HepG2 (cell line): ENCODE measurements around the gene CCND1. TPM values are rescaled to one million over a fixed set of nuclear protein-coding genes. Genes with fewer than 3 reads are reported as not detected.

ENCODE experiments used
- ATAC-seq: fragments of 200-7000 bp; cut with Tn5 transposase; 3 replicates; pipeline ENCODE4 v1.9.1; 2020; ENCODE audit warnings: mild to moderate bottlenecking, moderate library complexity
- BruUV-seq: library from RNA; stranded (reverse); fragments of 400-500 nt; replicated peaks from 2 replicates; lab custom pipeline; 2021; lab: Mats Ljungman, UMichigan
- CTCF ChIA-PET: fragments of 300-600 bp; formaldehyde crosslinking; extraction: SDS; loops from one replicate; lab custom pipeline; 2021; ENCODE audit warnings: low total read pairs, inconsistent platforms, low intra/inter-chr PET ratio; lab: Yijun Ruan, JAX
- POLR2A ChIA-PET: fragments of 350-600 bp; sonication (Branson Sonifier 250); formaldehyde crosslinking; loops from one replicate; lab custom pipeline; 2020; ENCODE audit warnings: antibody characterized with exemption, inconsistent platforms; lab: Yijun Ruan, JAX
- DNase-seq: peaks from one replicate; pipeline ENCODE4 v3.0.0-alpha.2; 2015; ENCODE audit warnings: low spot score
- FAIRE-seq: peaks from 3 replicates; lab custom pipeline; 2011; peaks lifted over from hg19 to GRCh38; lab: Jason Lieb, UNC
- H2AFZ ChIP-seq: one replicate; pipeline ENCODE4 v1.6.1; 2011; ENCODE audit warnings: low read length, inconsistent platforms
- H3K27ac ChIP-seq: fragments of 300-600 bp; 3 replicates; pipeline ENCODE4 v1.8.0; 2011; ENCODE audit warnings: mixed run types, mild to moderate bottlenecking, mixed read lengths, low read length, inconsistent platforms; ENCODE audit not compliant: insufficient read depth; ENCODE audit errors: extremely low read length
- H3K27me3 ChIP-seq, 2 experiments: fragments of 200-600 bp in 1 of 2; 2 replicates in 1 of 2; 3 replicates in 1 of 2; pipeline versions ENCODE4 v1.6.0 to v1.8.0; 2011; ENCODE audit warnings: low read length in 2 of 2, mild to moderate bottlenecking in 2 of 2, moderate library complexity in 2 of 2, inconsistent platforms in 1 of 2; ENCODE audit not compliant: insufficient read depth in 2 of 2, control insufficient read depth in 1 of 2
- H3K36me3 ChIP-seq, 2 experiments: fragments of 200-600 bp in 1 of 2; replicated peaks in 1 of 2; 2 replicates in 1 of 2; 3 replicates in 1 of 2; pipeline versions ENCODE4 v1.5.1 to v1.8.0; 2011; ENCODE audit warnings: low read length in 2 of 2, inconsistent platforms in 1 of 2; ENCODE audit not compliant: insufficient read depth in 2 of 2, control insufficient read depth in 1 of 2
- H3K4me1 ChIP-seq: 2 replicates; pipeline ENCODE4 v1.5.1; 2012; ENCODE audit warnings: low read length, inconsistent platforms; ENCODE audit not compliant: insufficient read depth
- H3K4me2 ChIP-seq: 2 replicates; pipeline ENCODE4 v1.6.0; 2011; ENCODE audit warnings: low read depth, low read length, inconsistent platforms
- H3K4me3 ChIP-seq, 3 experiments: fragments of 200-600 bp in 1 of 3; sonication (generic), shearing (Covaris generic) in 1 of 3; replicated peaks in 1 of 3; 2 replicates each; pipeline ENCODE4 v1.5.1; 2011 to 2016; ENCODE audit warnings: low read length in 3 of 3, inconsistent platforms in 2 of 3, low read depth in 2 of 3, mild to moderate bottlenecking in 2 of 3, control low read depth in 1 of 3, mixed read lengths in 1 of 3; ENCODE audit not compliant: insufficient read depth in 1 of 3
- H3K79me2 ChIP-seq: one replicate; pipeline ENCODE4 v1.6.1; 2011; ENCODE audit warnings: low read length, inconsistent platforms; ENCODE audit not compliant: insufficient read depth
- H3K9ac ChIP-seq: 2 replicates; pipeline ENCODE4 v1.6.0; 2011; ENCODE audit warnings: mild to moderate bottlenecking, low read depth, low read length, inconsistent platforms; ENCODE audit not compliant: insufficient read depth
- H3K9me3 ChIP-seq: 2 replicates; pipeline ENCODE4 v1.5.1; 2012; ENCODE audit warnings: mild to moderate bottlenecking, low read length
- H4K20me1 ChIP-seq: 2 replicates; pipeline ENCODE4 v1.6.0; 2011; ENCODE audit warnings: inconsistent platforms, mild to moderate bottlenecking, low read length, moderate library complexity; ENCODE audit not compliant: insufficient read depth
- DPF2 ChIP-seq: sonication (generic); formaldehyde crosslinking; IDR thresholded peaks from 2 replicates; pipeline ENCODE4 v1.4.0; 2020; ENCODE audit warnings: mild to moderate bottlenecking, low read depth, missing genetic modification reagents, borderline replicate concordance
- HOXD1 ChIP-seq: sonication (generic); formaldehyde crosslinking; IDR thresholded peaks from 2 replicates; pipeline ENCODE4 v1.5.0; 2020; ENCODE audit warnings: missing genetic modification reagents
- IKZF4 ChIP-seq: sonication (generic); formaldehyde crosslinking; IDR thresholded peaks from 2 replicates; pipeline ENCODE4 v1.5.1; 2020; ENCODE audit warnings: borderline replicate concordance, mild to moderate bottlenecking, low read depth, missing genetic modification reagents; ENCODE audit errors: not compliant biosample characterization
- KDM1A ChIP-seq: IDR thresholded peaks from 2 replicates; pipeline ENCODE4 v1.6.1; 2016; ENCODE audit warnings: missing compliant biosample characterization
- MXI1 ChIP-seq: IDR thresholded peaks from 3 replicates; pipeline ENCODE4 v1.6.1; 2012; ENCODE audit warnings: low read depth, low read length, inconsistent platforms, borderline replicate concordance
- RNF219 ChIP-seq: sonication (generic); formaldehyde crosslinking; IDR thresholded peaks from 2 replicates; pipeline ENCODE4 v1.5.0; 2020; ENCODE audit warnings: mild to moderate bottlenecking, missing genetic modification reagents
- SOX6 ChIP-seq, 2 experiments: fragments of 450-650 bp in 1 of 2; sonication (generic) in 1 of 2; formaldehyde crosslinking in 1 of 2; IDR thresholded peaks; 2 replicates each; pipeline versions ENCODE4 v1.4.0 to v1.6.1; 2017 to 2020; ENCODE audit warnings: antibody characterized with exemption in 1 of 2, mild to moderate bottlenecking in 1 of 2, missing genetic modification reagents in 1 of 2
- SP5 ChIP-seq: IDR thresholded peaks from 2 replicates; pipeline ENCODE4 v1.6.1; 2016; ENCODE audit warnings: low read depth, borderline replicate concordance
- TFE3 ChIP-seq: IDR thresholded peaks from 2 replicates; pipeline ENCODE4 v1.6.1; 2016
- ZNF282 ChIP-seq: fragments of 450-650 bp; IDR thresholded peaks from 2 replicates; pipeline ENCODE4 v1.6.1; 2018; ENCODE audit not compliant: partially characterized antibody
- ZNF292 ChIP-seq: sonication (generic); formaldehyde crosslinking; IDR thresholded peaks from 2 replicates; pipeline ENCODE4 v1.8.1; 2022; ENCODE audit warnings: mild to moderate bottlenecking, low read depth, missing genetic modification reagents, borderline replicate concordance
- ZNF382 ChIP-seq: sonication (generic); formaldehyde crosslinking; IDR thresholded peaks from 2 replicates; pipeline ENCODE4 v1.5.0; 2020; ENCODE audit warnings: missing genetic modification reagents, mild to moderate bottlenecking, borderline replicate concordance
- ZNF558 ChIP-seq: sonication (generic); formaldehyde crosslinking; IDR thresholded peaks from 2 replicates; pipeline ENCODE4 v1.9.0; 2022; ENCODE audit warnings: mild to moderate bottlenecking, missing genetic modification reagents, borderline replicate concordance
- ZNF570 ChIP-seq: sonication (generic); formaldehyde crosslinking; IDR thresholded peaks from 2 replicates; pipeline ENCODE4 v1.4.0; 2020; ENCODE audit warnings: mild to moderate bottlenecking, missing genetic modification reagents, borderline replicate concordance
- ZNF841 ChIP-seq: sonication (generic); formaldehyde crosslinking; IDR thresholded peaks from 2 replicates; pipeline ENCODE4 v1.8.1; 2023; ENCODE audit warnings: missing genetic modification reagents, borderline replicate concordance
- WGBS: methylation state at CpG from one replicate; pipeline ENCODE4 v1.1.6; 2017; ENCODE audit warnings: low lambda C conversion rate; 5-methylcytosine and 5-hydroxymethylcytosine counted together
- in situ Hi-C: cut with HindIII; loops from 2 replicates; pipeline ENCODE4 v1.10.0; 2017; ENCODE audit warnings: low pct_unique_long_range_greater_than_20kb; ENCODE audit not compliant: extremely low pct_ligation_motif_present
- intact Hi-C: fragments of 100-400 bp; cut with micrococcal nuclease; formaldehyde crosslinking; loops from one replicate; pipeline ENCODE4 v1.10.0; 2022; ENCODE audit not compliant: unreplicated experiment
- polyA plus RNA-seq, 8 experiments: library from polyadenylated mRNA; depleted of rRNA in 3 of 8; stranded (reverse) in 7 of 8; unstranded in 1 of 8; fragments of >200 nt; fragmentation: Illumina TruSeq in 4 of 8; extraction: Trizol in 4 of 8; gene quantifications; 2 replicates each; pipeline versions ENCODE4 v1.2.1 to v1.2.3, GENCODE V29; 2011 to 2016; ENCODE audit warnings: low read depth in 4 of 8, missing spikeins in 1 of 8, mixed read lengths in 1 of 8; ENCODE audit not compliant: insufficient read depth in 1 of 8
- total RNA-seq, 5 experiments: library from RNA; depleted of rRNA; stranded (reverse); fragments of >200 nt; fragmentation: Illumina TruSeq; extraction: Trizol; gene quantifications; 2 replicates each; pipeline ENCODE4 v1.2.3, GENCODE V29; 2016; ENCODE audit warnings: low read depth in 1 of 5
- TF ChIP-seq, protein P1 (sequence below): sonication (generic); formaldehyde crosslinking; IDR thresholded peaks from 2 replicates; pipeline ENCODE4 v1.4.0; 2020; ENCODE audit warnings: mild to moderate bottlenecking, low read depth, missing genetic modification reagents
- TF ChIP-seq, protein P2 (sequence below): sonication (generic); formaldehyde crosslinking; IDR thresholded peaks from 2 replicates; pipeline ENCODE4 v1.5.1; 2020; ENCODE audit warnings: missing genetic modification reagents, mild to moderate bottlenecking, borderline replicate concordance

The CCND1 gene
- total and polyA plus RNA-seq, 2 of the 13 experiments (the other 11 are each of a cell fraction or from before 2014, with no cell fraction given): 107 to 136 TPM

GRCh38 chr11:69637198-69637940, 3.6 kb upstream of the CCND1 start:
- WGBS: 93% methylated on average over 57 of the region's 67 CpGs
- in situ Hi-C loops: loop anchor here (25.0 kb wide), 1 partner anchor 200 kb away; no protein-coding TSS in a partner anchor
- H3K9ac ChIP-seq: no peak overlapping the region
- no peak for TF ChIP-seq RNF219
- no peak for TF ChIP-seq KDM1A (CRISPR knock-in tag)
- TF ChIP-seq ZNF282: no peak
- TF ChIP-seq, protein P1, sequence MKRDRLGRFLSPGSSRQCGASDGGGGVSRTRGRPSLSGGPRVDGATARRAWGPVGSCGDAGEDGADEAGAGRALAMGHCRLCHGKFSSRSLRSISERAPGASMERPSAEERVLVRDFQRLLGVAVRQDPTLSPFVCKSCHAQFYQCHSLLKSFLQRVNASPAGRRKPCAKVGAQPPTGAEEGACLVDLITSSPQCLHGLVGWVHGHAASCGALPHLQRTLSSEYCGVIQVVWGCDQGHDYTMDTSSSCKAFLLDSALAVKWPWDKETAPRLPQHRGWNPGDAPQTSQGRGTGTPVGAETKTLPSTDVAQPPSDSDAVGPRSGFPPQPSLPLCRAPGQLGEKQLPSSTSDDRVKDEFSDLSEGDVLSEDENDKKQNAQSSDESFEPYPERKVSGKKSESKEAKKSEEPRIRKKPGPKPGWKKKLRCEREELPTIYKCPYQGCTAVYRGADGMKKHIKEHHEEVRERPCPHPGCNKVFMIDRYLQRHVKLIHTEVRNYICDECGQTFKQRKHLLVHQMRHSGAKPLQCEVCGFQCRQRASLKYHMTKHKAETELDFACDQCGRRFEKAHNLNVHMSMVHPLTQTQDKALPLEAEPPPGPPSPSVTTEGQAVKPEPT (CRISPR knock-in tag): no peak
- TF ChIP-seq IKZF4: no peak
- TF ChIP-seq ZNF292: no peak
- TF ChIP-seq ZNF841 (CRISPR knock-in tag): no peak
- TF ChIP-seq DPF2 (CRISPR knock-in tag): no peak
- TF ChIP-seq HOXD1 (CRISPR knock-in tag): no peak
- no peak for TF ChIP-seq ZNF382 (CRISPR knock-in tag)
- no peak for TF ChIP-seq SOX6 (IDR thresholded peaks at IDR 0.05)
- no peak for TF ChIP-seq SOX6 (CRISPR knock-in tag; IDR thresholded peaks at IDR 0.05)
- TF ChIP-seq TFE3 (CRISPR knock-in tag): no peak
- no peak for TF ChIP-seq ZNF570 (CRISPR knock-in tag)
- TF ChIP-seq, protein P2, sequence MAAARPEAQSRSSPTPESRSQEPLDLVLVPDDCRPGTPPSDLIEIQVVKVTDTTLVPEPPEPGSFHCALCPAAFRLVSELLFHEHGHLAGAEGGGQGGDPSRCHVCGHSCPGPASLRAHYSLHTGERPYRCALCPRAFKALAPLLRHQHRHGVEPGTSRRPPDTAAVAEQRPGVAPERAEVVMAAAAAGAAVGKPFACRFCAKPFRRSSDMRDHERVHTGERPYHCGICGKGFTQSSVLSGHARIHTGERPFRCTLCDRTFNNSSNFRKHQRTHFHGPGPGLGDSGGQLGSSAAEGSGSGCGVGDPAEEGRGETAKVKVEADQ: no peak
- no peak for TF ChIP-seq SP5
- no peak for TF ChIP-seq MXI1
- no peak for TF ChIP-seq ZNF558

More at GRCh38 chr11:69637198-69637940, 3.6 kb upstream of the CCND1 start:
- no peak overlapping the region for H3K4me3 ChIP-seq
- peaks cover 0 to 17% of the 10 kb centered on the region in 2 experiments; a peak in 3 of 5 replicates for H3K27me3 ChIP-seq
- no TSS peak for BruUV-seq
- ATAC-seq: no peak
- no peak for DNase-seq
- H3K4me2 ChIP-seq: no peak overlapping the region
- H3K9me3 ChIP-seq: no peaks in the 10 kb centered on the region
- 0 out of 2 replicates have a peak, but pooled peaks cover 5% of the 10 kb centered on the region for H4K20me1 ChIP-seq
- peaks cover 10% of the 10 kb centered on the region for H3K4me1 ChIP-seq
- intact Hi-C loops: loop anchor here (5.0 kb wide), 1 partner anchor 60 kb away; no protein-coding TSS in a partner anchor
- H3K79me2 ChIP-seq: peaks cover 11% of the 10 kb centered on the region
- ChIA-PET CTCF (no interaction called here), POLR2A (no interaction called here)
- no peak overlapping the region for H3K27ac ChIP-seq
- no peaks in the 10 kb centered on the region for H3K36me3 ChIP-seq
- no peak for FAIRE-seq
- H2AFZ ChIP-seq: no peak overlapping the region
